Neural cell (in vitro differentiated cells): ENCODE results near the gene STARD13. TPM values are rescaled to one million over a fixed set of nuclear protein-coding genes. Genes with fewer than 3 reads are reported as not detected.

Experiments
- H2AFZ ChIP-seq: fragments of 200-600, 300-800 bp; sonication (generic), shearing (Covaris generic); 2 replicates; pipeline ENCODE4 v1.6.0; 2014; ENCODE audit warnings: low read depth, mild to moderate bottlenecking, antibody characterized with exemption, low read length, moderate library complexity
- H3F3A ChIP-seq: fragments of 200-600 bp; shearing (Covaris generic); 2 replicates; pipeline ENCODE4 v1.6.1; 2016; ENCODE audit warnings: mild to moderate bottlenecking, moderate library complexity, mixed read lengths, antibody characterized with exemption, low read length; ENCODE audit not compliant: insufficient read depth, poor library complexity, severe bottlenecking
- H3K27ac ChIP-seq: fragments of 200-600, 300-800 bp; sonication (generic), shearing (Covaris generic); 2 replicates; pipeline ENCODE4 v1.5.1; 2014; ENCODE audit warnings: mild to moderate bottlenecking, low read length, moderate library complexity
- H3K27me3 ChIP-seq: fragments of 300-800, 200-600 bp; sonication (generic), shearing (Covaris generic); 2 replicates; pipeline ENCODE4 v1.6.0; 2014; ENCODE audit warnings: mild to moderate bottlenecking, low read depth, low read length, moderate library complexity; ENCODE audit not compliant: insufficient read depth
- H3K36me3 ChIP-seq: fragments of 300-800, 200-600 bp; sonication (generic), shearing (Covaris generic); 2 replicates; pipeline ENCODE4 v1.5.1; 2014; ENCODE audit warnings: mild to moderate bottlenecking, antibody characterized with exemption, low read length, moderate library complexity; ENCODE audit not compliant: insufficient read depth
- H3K4me2 ChIP-seq: fragments of 300-800, 200-600 bp; sonication (generic), shearing (Covaris generic); 2 replicates; pipeline ENCODE4 v1.6.0; 2014; ENCODE audit warnings: mild to moderate bottlenecking, low read length
- H3K4me3 ChIP-seq: fragments of 300-800, 200-600 bp; sonication (generic), shearing (Covaris generic); 2 replicates; pipeline ENCODE4 v1.5.1; 2014; ENCODE audit warnings: mild to moderate bottlenecking, low read length, moderate library complexity
- H3K79me2 ChIP-seq: fragments of 200-600 bp; shearing (Covaris generic); replicated peaks from 2 replicates; pipeline ENCODE4 v1.6.0; 2014; ENCODE audit warnings: mild to moderate bottlenecking, low read length, moderate library complexity; ENCODE audit not compliant: insufficient read depth
- H3K9ac ChIP-seq: fragments of 300-800, 200-600 bp; sonication (generic), shearing (Covaris generic); 2 replicates; pipeline ENCODE4 v1.6.1; 2016; ENCODE audit warnings: mild to moderate bottlenecking, low read length, mixed read lengths
- H3K9me2 ChIP-seq: fragments of 200-600 bp; shearing (Covaris generic); 2 replicates; pipeline ENCODE4 v1.6.1; 2016; ENCODE audit warnings: mild to moderate bottlenecking, low read length, mixed read lengths; ENCODE audit not compliant: insufficient read depth
- H3K9me3 ChIP-seq: fragments of 200-600, 300-800 bp; sonication (generic), shearing (Covaris generic); 2 replicates; pipeline ENCODE4 v1.6.1; 2016; ENCODE audit warnings: mild to moderate bottlenecking, mixed run types, low read length, moderate library complexity, mixed read lengths
- H4K20me1 ChIP-seq: fragments of 200-600 bp; shearing (Covaris generic); 2 replicates; pipeline ENCODE4 v1.6.1; 2016; ENCODE audit warnings: mild to moderate bottlenecking, mixed run types; ENCODE audit not compliant: insufficient read depth
- CTCF ChIP-seq: fragments of 450-650 bp; IDR thresholded peaks from 2 replicates; pipeline ENCODE4 v1.5.1; 2014; ENCODE audit warnings: antibody characterized with exemption, mild to moderate bottlenecking, moderate library complexity; ENCODE audit not compliant: poor library complexity, severe bottlenecking
- EP300 ChIP-seq: fragments of 450-650 bp; conservative IDR thresholded peaks from 2 replicates; pipeline ENCODE4 v1.6.1; 2014; ENCODE audit warnings: antibody characterized with exemption, mild to moderate bottlenecking, moderate library complexity; ENCODE audit not compliant: poor library complexity, severe bottlenecking
- EZH2 ChIP-seq: fragments of 200-600, 300-800 bp; shearing (Covaris generic), sonication (generic); IDR thresholded peaks from 2 replicates; pipeline ENCODE4 v1.6.1; 2014; ENCODE audit warnings: antibody characterized with exemption, low read length, borderline replicate concordance, mild to moderate bottlenecking; ENCODE audit not compliant: insufficient read depth, poor library complexity, severe bottlenecking
- MXI1 ChIP-seq: fragments of 450-650 bp; conservative IDR thresholded peaks from 2 replicates; pipeline ENCODE4 v1.6.1; 2014; ENCODE audit warnings: antibody characterized with exemption, mild to moderate bottlenecking; ENCODE audit not compliant: poor library complexity, severe bottlenecking
- POLR2AphosphoS5 ChIP-seq: IDR thresholded peaks from 2 replicates; pipeline ENCODE4 v1.6.1; 2012
- RAD21 ChIP-seq: fragments of 450-650 bp; conservative IDR thresholded peaks from 2 replicates; pipeline ENCODE4 v1.6.1; 2014; ENCODE audit warnings: antibody characterized with exemption, mild to moderate bottlenecking, moderate library complexity
- SMC3 ChIP-seq: fragments of 450-650 bp; conservative IDR thresholded peaks from 2 replicates; pipeline ENCODE4 v1.6.1; 2014; ENCODE audit warnings: antibody characterized with exemption, mild to moderate bottlenecking, moderate library complexity; ENCODE audit not compliant: poor library complexity
- TAF1 ChIP-seq: IDR thresholded peaks from 2 replicates; pipeline ENCODE4 v1.6.1; 2012; ENCODE audit warnings: low read depth
- polyA plus RNA-seq: library from polyadenylated mRNA; depleted of rRNA; stranded (reverse); fragments of >200 nt; gene quantifications from 2 replicates; pipeline ENCODE4 v1.2.3, GENCODE V29; 2014
- TF ChIP-seq, protein P1 (sequence below): IDR thresholded peaks from 2 replicates; pipeline ENCODE4 v1.6.1; 2012; ENCODE audit warnings: borderline replicate concordance

Gene STARD13
- polyA plus RNA-seq, 1 donor from 2014 or later: 0.05 TPM

GRCh38 chr13:33323801-33324510, 38.4 kb upstream of the STARD13 start:
- H3K79me2 ChIP-seq: no peaks in the 10 kb centered on the region
- no peaks in the 10 kb centered on the region for H3K36me3 ChIP-seq
- H3K27me3 ChIP-seq: no peaks in the 10 kb centered on the region
- no peaks in the 10 kb centered on the region for H3F3A ChIP-seq
- no peak overlapping the region for H2AFZ ChIP-seq
- H3K4me3 ChIP-seq: no peak overlapping the region
- no peaks in the 10 kb centered on the region for H3K9me3 ChIP-seq
- H3K27ac ChIP-seq: no peak overlapping the region
- H3K4me2 ChIP-seq: no peak overlapping the region
- TF ChIP-seq CTCF (no peak), EZH2 (no peak), MXI1 (no peak), SMC3 (no peak), RAD21 (no peak), EP300 (no peak), TAF1 (no peak), POLR2AphosphoS5 (no peak)
- TF ChIP-seq, protein P1, sequence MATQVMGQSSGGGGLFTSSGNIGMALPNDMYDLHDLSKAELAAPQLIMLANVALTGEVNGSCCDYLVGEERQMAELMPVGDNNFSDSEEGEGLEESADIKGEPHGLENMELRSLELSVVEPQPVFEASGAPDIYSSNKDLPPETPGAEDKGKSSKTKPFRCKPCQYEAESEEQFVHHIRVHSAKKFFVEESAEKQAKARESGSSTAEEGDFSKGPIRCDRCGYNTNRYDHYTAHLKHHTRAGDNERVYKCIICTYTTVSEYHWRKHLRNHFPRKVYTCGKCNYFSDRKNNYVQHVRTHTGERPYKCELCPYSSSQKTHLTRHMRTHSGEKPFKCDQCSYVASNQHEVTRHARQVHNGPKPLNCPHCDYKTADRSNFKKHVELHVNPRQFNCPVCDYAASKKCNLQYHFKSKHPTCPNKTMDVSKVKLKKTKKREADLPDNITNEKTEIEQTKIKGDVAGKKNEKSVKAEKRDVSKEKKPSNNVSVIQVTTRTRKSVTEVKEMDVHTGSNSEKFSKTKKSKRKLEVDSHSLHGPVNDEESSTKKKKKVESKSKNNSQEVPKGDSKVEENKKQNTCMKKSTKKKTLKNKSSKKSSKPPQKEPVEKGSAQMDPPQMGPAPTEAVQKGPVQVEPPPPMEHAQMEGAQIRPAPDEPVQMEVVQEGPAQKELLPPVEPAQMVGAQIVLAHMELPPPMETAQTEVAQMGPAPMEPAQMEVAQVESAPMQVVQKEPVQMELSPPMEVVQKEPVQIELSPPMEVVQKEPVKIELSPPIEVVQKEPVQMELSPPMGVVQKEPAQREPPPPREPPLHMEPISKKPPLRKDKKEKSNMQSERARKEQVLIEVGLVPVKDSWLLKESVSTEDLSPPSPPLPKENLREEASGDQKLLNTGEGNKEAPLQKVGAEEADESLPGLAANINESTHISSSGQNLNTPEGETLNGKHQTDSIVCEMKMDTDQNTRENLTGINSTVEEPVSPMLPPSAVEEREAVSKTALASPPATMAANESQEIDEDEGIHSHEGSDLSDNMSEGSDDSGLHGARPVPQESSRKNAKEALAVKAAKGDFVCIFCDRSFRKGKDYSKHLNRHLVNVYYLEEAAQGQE: no peak
- H3K9ac ChIP-seq: no peak overlapping the region
- H3K9me2 ChIP-seq: no peaks in the 10 kb centered on the region
- no peaks in the 10 kb centered on the region for H4K20me1 ChIP-seq

GRCh38 chr13:33322965-33323668, 37.6 kb upstream of the STARD13 start:
- no peaks in the 10 kb centered on the region for H3K9me2 ChIP-seq
- no peaks in the 10 kb centered on the region for H3K79me2 ChIP-seq
- H3K9ac ChIP-seq: no peak overlapping the region
- no peak overlapping the region for H3K27ac ChIP-seq
- no peaks in the 10 kb centered on the region for H3K9me3 ChIP-seq
- no peak overlapping the region for H3K4me3 ChIP-seq
- no peaks in the 10 kb centered on the region for H3F3A ChIP-seq
- no peak for TF ChIP-seq CTCF
- no peak for TF ChIP-seq TAF1
- no peak for TF ChIP-seq RAD21
- TF ChIP-seq EP300: no peak
- TF ChIP-seq, protein P1: no peak
- no peaks in the 10 kb centered on the region for H3K27me3 ChIP-seq
- H4K20me1 ChIP-seq: no peaks in the 10 kb centered on the region
- H3K36me3 ChIP-seq: no peaks in the 10 kb centered on the region
- H2AFZ ChIP-seq: no peak overlapping the region
- no peak overlapping the region for H3K4me2 ChIP-seq
